ENCODE data around the gene HOXA5. TPM values are rescaled to one million over a fixed set of nuclear protein-coding genes. Genes with fewer than 3 reads are reported as not detected.

The HOXA5 gene
- total and polyA plus RNA-seq, 2 donors (not counting 3 experiments of a cell fraction or from before 2014, with no cell fraction given), result 18.6 to 18.8 TPM

- BruUV-seq (replicated peaks), result no TSS peak
- Histone ChIP-seq H3K27me3 (ENCODE audit: control insufficient read depth in 2 of 2, insufficient read depth in 2 of 2, low read length in 2 of 2) (no peaks in the 10 kb centered on the region), H3K27ac (ENCODE audit: insufficient read depth, low read depth, low read length) (peak overlapping the region; percentile 88), H3K4me2 (ENCODE audit: insufficient read depth, low read length) (peak overlapping the region; percentile 73), H3K9me3 (replicated peaks; ENCODE audit: control insufficient read depth, insufficient read depth, low read length) (no peaks in the 10 kb centered on the region), H3K4me1 (ENCODE audit: control insufficient read depth, extremely low read depth, insufficient read depth, low read length) (peaks cover 95% of the 10 kb centered on the region), H3K79me2 (ENCODE audit: control insufficient read depth, insufficient read depth, low read length) (peaks cover 77% of the 10 kb centered on the region), H2AFZ (ENCODE audit: low read depth, low read length) (no peak overlapping the region), H3K36me3 (ENCODE audit: control insufficient read depth in 2 of 2, extremely low read depth in 1 of 2, insufficient read depth in 2 of 2, low read length in 2 of 2) (peaks cover 0 to 5% of the 10 kb centered on the region in 2 experiments), H3K9ac (replicated peaks; ENCODE audit: extremely low read depth, insufficient read depth, low read length) (peak overlapping the region; percentile 69), H4K20me1 (replicated peaks; ENCODE audit: control insufficient read depth, extremely low read depth, insufficient read depth, low read length) (no peaks in the 10 kb centered on the region), H3K4me3 (replicated peaks in 1 of 3; ENCODE audit: insufficient read depth in 1 of 3, low read depth in 1 of 3, low read length in 3 of 3) (peak overlapping the region; percentile 6 to 32 (median 32)), H3K9me1 (replicated peaks; ENCODE audit: control insufficient read depth, extremely low read depth, insufficient read depth, low read length) (no peaks in the 10 kb centered on the region)
- dilution Hi-C loops (cut with MboI; ENCODE audit: extremely low pct_ligation_motif_present, low sequenced_read_pairs), result no loop called here
- TF ChIP-seq MAX (IDR thresholded peaks at IDR 0.05; ENCODE audit: insufficient read depth, insufficient read length) (no peak), POLR2AphosphoS5 (IDR thresholded peaks at IDR 0.05; ENCODE audit: insufficient read depth, low read depth, low read length) (peak; percentile 4), GATA2 (IDR thresholded peaks at IDR 0.05; ENCODE audit: insufficient read depth, insufficient read length, low read depth, low read length) (no peak), EZH2 (IDR thresholded peaks at IDR 0.05; ENCODE audit: borderline replicate concordance, low read depth, low read length, severe bottlenecking) (no peak)
- ChIA-PET POLR2A (interaction anchor here (1.2 to 1.5 kb wide), 4 partner anchors 11 to 73 kb away, joined by 3 to 5 read pairs (median 4); partner anchors contain the start of gene HOXA4), CTCF (interaction anchor here (0.6 to 5.4 kb wide), 5 partner anchors 8 to 252 kb away, joined by 3 to 70 read pairs (median 12); partner anchors contain the start of gene HOXA1)
- no peak for FAIRE-seq
- no peak for DNase-seq (ENCODE audit: low read depth, low spot score)
- intact Hi-C loops (cut with micrococcal nuclease), result loop anchor here (1.0 to 5.0 kb wide), 2 partner anchors 8 to 905 kb away; partner anchors contain the start of genes CBX3 and HNRNPA2B1
Measured at GRCh38 chr7:27106901-27107240, 36.6 kb downstream of the HOXA5 start.

GRCh38 chr7:27106181-27106900 is 37.1 kb downstream of the HOXA5 start:
- CTCF ChIA-PET, result interaction anchor here (0.6 to 5.4 kb wide), 11 partner anchors 8 to 737 kb away, joined by 3 to 70 read pairs (median 4); partner anchors contain the start of genes HOXA1 and HOXA7
- Histone ChIP-seq H3K27ac (ENCODE audit: insufficient read depth, low read depth, low read length) (peak overlapping the region; percentile 88), H3K4me2 (ENCODE audit: insufficient read depth, low read length) (peak overlapping the region; percentile 73), H3K9me1 (replicated peaks; ENCODE audit: control insufficient read depth, extremely low read depth, insufficient read depth, low read length) (no peaks in the 10 kb centered on the region), H3K9me3 (replicated peaks; ENCODE audit: control insufficient read depth, insufficient read depth, low read length) (no peaks in the 10 kb centered on the region), H3K4me1 (ENCODE audit: control insufficient read depth, extremely low read depth, insufficient read depth, low read length) (peaks cover 93% of the 10 kb centered on the region), H3K36me3 (ENCODE audit: control insufficient read depth in 2 of 2, extremely low read depth in 1 of 2, insufficient read depth in 2 of 2, low read length in 2 of 2) (peaks cover 0 to 5% of the 10 kb centered on the region in 2 experiments), H3K4me3 (replicated peaks in 1 of 3; ENCODE audit: insufficient read depth in 1 of 3, low read depth in 1 of 3, low read length in 3 of 3) (peak overlapping the region; percentile 6 to 32 (median 32)), H3K79me2 (ENCODE audit: control insufficient read depth, insufficient read depth, low read length) (peaks cover 77% of the 10 kb centered on the region), H3K9ac (replicated peaks; ENCODE audit: extremely low read depth, insufficient read depth, low read length) (peak overlapping the region; percentile 69), H3K27me3 (ENCODE audit: control insufficient read depth in 2 of 2, insufficient read depth in 2 of 2, low read length in 2 of 2) (no peaks in the 10 kb centered on the region), H4K20me1 (replicated peaks; ENCODE audit: control insufficient read depth, extremely low read depth, insufficient read depth, low read length) (no peaks in the 10 kb centered on the region), H2AFZ (ENCODE audit: low read depth, low read length) (no peak overlapping the region)
- DNase-seq (ENCODE audit: low read depth, low spot score), result peak; percentile 71
- peak; percentile 68 for FAIRE-seq
- POLR2A ChIA-PET, result interaction anchor here (1.2 to 2.1 kb wide), 5 partner anchors 9 to 73 kb away, joined by 3 to 5 read pairs (median 5); partner anchors contain the start of gene HOXA4
- dilution Hi-C loops (cut with MboI; ENCODE audit: extremely low pct_ligation_motif_present, low sequenced_read_pairs) (no loop called here), intact Hi-C loops (cut with micrococcal nuclease) (loop anchor here (1.0 to 5.0 kb wide), 2 partner anchors 9 to 904 kb away; partner anchors contain the start of genes CBX3 and HNRNPA2B1)
- BruUV-seq (replicated peaks), result no TSS peak
- TF ChIP-seq GATA2 (IDR thresholded peaks at IDR 0.05; ENCODE audit: insufficient read depth, insufficient read length, low read depth, low read length) (peak; percentile 88), CTCF (IDR thresholded peaks at IDR 0.05; ENCODE audit: extremely low read depth in 1 of 2, insufficient read depth in 1 of 2, low read depth in 1 of 2, low read length in 2 of 2) (no peak), POLR2AphosphoS5 (IDR thresholded peaks at IDR 0.05; ENCODE audit: insufficient read depth, low read depth, low read length) (peak; percentile 8), POLR2A (IDR thresholded peaks at IDR 0.05; ENCODE audit: low read depth, low read length) (peak; percentile 27)
